ENCODE data around the gene AICDA.

GRCh38 chr12:8593246-8593645 is 19.4 kb downstream of the AICDA start:
- TF ChIP-seq POLR2AphosphoS5 (IDR thresholded peaks at IDR 0.05; ENCODE audit: low read depth) = no peak
- no peak for TF ChIP-seq EZH2 (IDR thresholded peaks at IDR 0.05; ENCODE audit: low read depth, unreplicated experiment)
- TF ChIP-seq CTCF (conservative IDR thresholded peaks at IDR 0.05; ENCODE audit: low read depth in 2 of 2) = no peak
- no peak for TF ChIP-seq EZH2phosphoT487 (IDR thresholded peaks at IDR 0.05; ENCODE audit: unreplicated experiment)
- no peak for TF ChIP-seq REST (IDR thresholded peaks at IDR 0.05; ENCODE audit: unreplicated experiment)
- TF ChIP-seq CREB1 (CRISPR knock-in tag; IDR thresholded peaks at IDR 0.05; ENCODE audit: low read depth) = no peak
- no peak for TF ChIP-seq STAT1 (IDR thresholded peaks at IDR 0.05; ENCODE audit: unreplicated experiment)
- TF ChIP-seq JUNB (IDR thresholded peaks at IDR 0.05; ENCODE audit: unreplicated experiment) = no peak
- TF ChIP-seq, protein P1, sequence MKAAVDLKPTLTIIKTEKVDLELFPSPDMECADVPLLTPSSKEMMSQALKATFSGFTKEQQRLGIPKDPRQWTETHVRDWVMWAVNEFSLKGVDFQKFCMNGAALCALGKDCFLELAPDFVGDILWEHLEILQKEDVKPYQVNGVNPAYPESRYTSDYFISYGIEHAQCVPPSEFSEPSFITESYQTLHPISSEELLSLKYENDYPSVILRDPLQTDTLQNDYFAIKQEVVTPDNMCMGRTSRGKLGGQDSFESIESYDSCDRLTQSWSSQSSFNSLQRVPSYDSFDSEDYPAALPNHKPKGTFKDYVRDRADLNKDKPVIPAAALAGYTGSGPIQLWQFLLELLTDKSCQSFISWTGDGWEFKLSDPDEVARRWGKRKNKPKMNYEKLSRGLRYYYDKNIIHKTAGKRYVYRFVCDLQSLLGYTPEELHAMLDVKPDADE (IDR thresholded peaks at IDR 0.05) = no peak
- TF ChIP-seq ZNF331 (CRISPR knock-in tag; IDR thresholded peaks at IDR 0.05; ENCODE audit: low read depth) = no peak
- no peak for TF ChIP-seq ZNF114 (CRISPR knock-in tag; IDR thresholded peaks at IDR 0.05)
- TF ChIP-seq NANOG (IDR thresholded peaks at IDR 0.05; ENCODE audit: borderline replicate concordance) = no peak

Data from GM23338 (cell line).